ENCODE measurements around the gene VSTM4. TPM values are rescaled to one million over a fixed set of nuclear protein-coding genes. Genes with fewer than 3 reads are reported as not detected.

Gene VSTM4
- total and polyA plus RNA-seq, 2 of the 4 experiments (the other 2 are of a cell fraction) = 2.4 to 2.9 TPM

DNA sequence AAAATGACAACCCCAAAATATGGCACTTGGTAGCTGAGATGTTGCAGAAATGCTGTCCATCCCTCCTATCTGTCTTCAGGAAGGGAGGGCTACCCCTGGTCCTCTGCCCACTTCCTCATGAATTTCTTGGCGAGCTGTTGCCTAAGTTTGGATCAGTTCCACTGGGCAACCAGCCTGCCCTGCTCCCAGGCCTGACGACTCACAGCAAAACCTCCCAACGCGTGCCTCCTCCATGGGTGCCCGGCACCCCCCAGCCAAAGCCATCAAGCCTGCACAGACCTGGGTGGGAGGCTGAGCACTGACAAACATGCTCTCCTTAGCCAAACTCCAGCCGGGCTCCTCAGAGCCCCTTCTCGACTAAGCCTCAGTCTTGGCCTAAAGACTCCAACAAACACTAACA lies 8.9 kb downstream of the VSTM4 start:
- no peak overlapping the region for H2BK5ac ChIP-seq (ENCODE audit: low read depth, low read length, poor library complexity, severe bottlenecking)
- no peak overlapping the region for H2BK15ac ChIP-seq (ENCODE audit: low read depth, low read length)
- H3K27ac ChIP-seq (ENCODE audit: insufficient read depth, low read length) = no peak overlapping the region
- dilution Hi-C loops (cut with HindIII; ENCODE audit: low sequenced_read_pairs, unreplicated experiment) = no loop called here
- intact Hi-C loops (cut with micrococcal nuclease) = no loop called here
- H3K4ac ChIP-seq (ENCODE audit: low read depth, low read length) = no peak overlapping the region
- H3K56ac ChIP-seq (ENCODE audit: extremely low read depth, insufficient read depth, low read length) = no peak overlapping the region
- BruUV-seq (replicated peaks) = no TSS peak
- no peaks in the 10 kb centered on the region for H3K9me3 ChIP-seq (ENCODE audit: control insufficient read depth, insufficient read depth, low read length)
- H2AFZ ChIP-seq (replicated peaks; ENCODE audit: low read length, poor library complexity) = no peak overlapping the region
- 0 out of 2 replicates have a peak overlapping the region, but pooled peaks have one; percentile 14 for H3K14ac ChIP-seq (replicated peaks; ENCODE audit: low read depth, low read length)
- H2BK120ac ChIP-seq (ENCODE audit: low read depth, low read length) = no peak overlapping the region
- peaks cover 4 to 34% of the 10 kb centered on the region in 2 experiments for H3K79me1 ChIP-seq (ENCODE audit: low read depth in 1 of 2, low read length in 2 of 2)
- no peak overlapping the region for H2BK20ac ChIP-seq (ENCODE audit: low read depth, low read length)
- peaks cover 6% of the 10 kb centered on the region for H3K9me1 ChIP-seq (ENCODE audit: insufficient read depth, low read length)
- no peak for DNase-seq
- ChIA-PET POLR2A (ENCODE audit: unreplicated experiment) (no interaction called here), CTCF (no interaction called here)
- no peak overlapping the region for H4K8ac ChIP-seq (ENCODE audit: low read depth in 2 of 2, low read length in 2 of 2)
- peaks cover 9% of the 10 kb centered on the region for H4K20me1 ChIP-seq (ENCODE audit: insufficient read depth, low read length)
- no peak overlapping the region for H3K4me3 ChIP-seq (ENCODE audit: insufficient read depth, low read depth, low read length)
- no peak overlapping the region for H2AK5ac ChIP-seq (ENCODE audit: low read depth, low read length)
- no peak overlapping the region for H3K4me2 ChIP-seq (ENCODE audit: low read depth, low read length)
- TF ChIP-seq CHD1 (IDR thresholded peaks at IDR 0.05; ENCODE audit: low read depth, low read length) (no peak), POLR2A (IDR thresholded peaks at IDR 0.05; ENCODE audit: low read depth, low read length) (no peak), SMC3 (IDR thresholded peaks at IDR 0.05; ENCODE audit: low read depth, low read length) (no peak), BHLHE40 (IDR thresholded peaks at IDR 0.05; ENCODE audit: low read depth, low read length) (no peak), CEBPB (IDR thresholded peaks at IDR 0.05; ENCODE audit: low read depth, low read length) (no peak), RAD21 (IDR thresholded peaks at IDR 0.05; ENCODE audit: low read length) (no peak), MXI1 (IDR thresholded peaks at IDR 0.05; ENCODE audit: borderline replicate concordance, low read depth, low read length) (no peak), FOS (IDR thresholded peaks at IDR 0.05; ENCODE audit: low read depth, low read length) (no peak), MAZ (IDR thresholded peaks at IDR 0.05; ENCODE audit: borderline replicate concordance, low read depth, low read length) (no peak), RCOR1 (IDR thresholded peaks at IDR 0.05; ENCODE audit: insufficient replicate concordance, low read length) (no peak), NFE2L2 (IDR thresholded peaks at IDR 0.05; ENCODE audit: low read depth, low read length) (no peak), MAFK (IDR thresholded peaks at IDR 0.05; ENCODE audit: low read depth, low read length) (no peak), RFX5 (IDR thresholded peaks at IDR 0.05; ENCODE audit: low read depth, low read length) (no peak)
- TF ChIP-seq, protein P1, sequence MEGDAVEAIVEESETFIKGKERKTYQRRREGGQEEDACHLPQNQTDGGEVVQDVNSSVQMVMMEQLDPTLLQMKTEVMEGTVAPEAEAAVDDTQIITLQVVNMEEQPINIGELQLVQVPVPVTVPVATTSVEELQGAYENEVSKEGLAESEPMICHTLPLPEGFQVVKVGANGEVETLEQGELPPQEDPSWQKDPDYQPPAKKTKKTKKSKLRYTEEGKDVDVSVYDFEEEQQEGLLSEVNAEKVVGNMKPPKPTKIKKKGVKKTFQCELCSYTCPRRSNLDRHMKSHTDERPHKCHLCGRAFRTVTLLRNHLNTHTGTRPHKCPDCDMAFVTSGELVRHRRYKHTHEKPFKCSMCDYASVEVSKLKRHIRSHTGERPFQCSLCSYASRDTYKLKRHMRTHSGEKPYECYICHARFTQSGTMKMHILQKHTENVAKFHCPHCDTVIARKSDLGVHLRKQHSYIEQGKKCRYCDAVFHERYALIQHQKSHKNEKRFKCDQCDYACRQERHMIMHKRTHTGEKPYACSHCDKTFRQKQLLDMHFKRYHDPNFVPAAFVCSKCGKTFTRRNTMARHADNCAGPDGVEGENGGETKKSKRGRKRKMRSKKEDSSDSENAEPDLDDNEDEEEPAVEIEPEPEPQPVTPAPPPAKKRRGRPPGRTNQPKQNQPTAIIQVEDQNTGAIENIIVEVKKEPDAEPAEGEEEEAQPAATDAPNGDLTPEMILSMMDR (conservative IDR thresholded peaks at IDR 0.05; ENCODE audit: low read depth, low read length) = no peak
- TF ChIP-seq, protein P2, sequence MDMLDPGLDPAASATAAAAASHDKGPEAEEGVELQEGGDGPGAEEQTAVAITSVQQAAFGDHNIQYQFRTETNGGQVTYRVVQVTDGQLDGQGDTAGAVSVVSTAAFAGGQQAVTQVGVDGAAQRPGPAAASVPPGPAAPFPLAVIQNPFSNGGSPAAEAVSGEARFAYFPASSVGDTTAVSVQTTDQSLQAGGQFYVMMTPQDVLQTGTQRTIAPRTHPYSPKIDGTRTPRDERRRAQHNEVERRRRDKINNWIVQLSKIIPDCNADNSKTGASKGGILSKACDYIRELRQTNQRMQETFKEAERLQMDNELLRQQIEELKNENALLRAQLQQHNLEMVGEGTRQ (IDR thresholded peaks at IDR 0.05; ENCODE audit: low read depth, low read length) = no peak
- TF ChIP-seq, protein P3, sequence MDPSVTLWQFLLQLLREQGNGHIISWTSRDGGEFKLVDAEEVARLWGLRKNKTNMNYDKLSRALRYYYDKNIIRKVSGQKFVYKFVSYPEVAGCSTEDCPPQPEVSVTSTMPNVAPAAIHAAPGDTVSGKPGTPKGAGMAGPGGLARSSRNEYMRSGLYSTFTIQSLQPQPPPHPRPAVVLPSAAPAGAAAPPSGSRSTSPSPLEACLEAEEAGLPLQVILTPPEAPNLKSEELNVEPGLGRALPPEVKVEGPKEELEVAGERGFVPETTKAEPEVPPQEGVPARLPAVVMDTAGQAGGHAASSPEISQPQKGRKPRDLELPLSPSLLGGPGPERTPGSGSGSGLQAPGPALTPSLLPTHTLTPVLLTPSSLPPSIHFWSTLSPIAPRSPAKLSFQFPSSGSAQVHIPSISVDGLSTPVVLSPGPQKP (IDR thresholded peaks at IDR 0.05; ENCODE audit: borderline replicate concordance, low read depth, low read length) = no peak
- H4K91ac ChIP-seq (ENCODE audit: insufficient read depth, low read depth, low read length) = no peak overlapping the region
- peaks cover 13% of the 10 kb centered on the region; the same call in 1 of the 2 replicates for H3K36me3 ChIP-seq (ENCODE audit: control insufficient read depth, insufficient read depth, low read length)
- in situ Hi-C loops (cut with MboI; ENCODE audit: low sequenced_read_pairs) = no loop called here
- WGBS, 2 experiments (ENCODE audit: extremely low coverage in 2 of 2, insufficient read length in 1 of 2) = 45% methylated on average over 5 of the region's 7 CpGs; no CpG with 5 or more reads in 1 of the 2 experiments
- no peak overlapping the region for H3K9ac ChIP-seq (ENCODE audit: low read depth, low read length)
- H3K27me3 ChIP-seq (ENCODE audit: control insufficient read depth, insufficient read depth, low read length) = no peaks in the 10 kb centered on the region
- H3K18ac ChIP-seq (ENCODE audit: low read depth, low read length) = no peak overlapping the region
- no peak for ATAC-seq (ENCODE audit: low read depth)
- no peak overlapping the region for H3K23ac ChIP-seq (ENCODE audit: low read depth, low read length)
- peaks cover 10% of the 10 kb centered on the region; the same call in 1 of the 2 replicates for H3K4me1 ChIP-seq (ENCODE audit: control insufficient read depth, insufficient read depth, low read length)
- no peak overlapping the region for H2AK9ac ChIP-seq (replicated peaks; ENCODE audit: low read depth, low read length, poor library complexity)
- H4K5ac ChIP-seq (ENCODE audit: low read depth, low read length) = no peak overlapping the region
